Measurements from ENCODE around the gene LRRC25. TPM values are rescaled to one million over a fixed set of nuclear protein-coding genes. Genes with fewer than 3 reads are reported as not detected.

Gene LRRC25
- total RNA-seq, 1 experiment from 2014 or later, result 0.31 TPM

GRCh38 chr19:18386543-18387271 lies 10.7 kb downstream of the LRRC25 start:
- Mint-ChIP-seq H3K36me3 (peaks cover 11% of the 10 kb centered on the region), H3K27ac (no peak overlapping the region), H3K4me3 (peak overlapping the region; percentile 73), H3K9me3 (no peaks in the 10 kb centered on the region), H3K27me3 (ENCODE audit: low read depth) (peaks cover 32% of the 10 kb centered on the region), H3K4me1 (peaks cover 32% of the 10 kb centered on the region)
- ATAC-seq (no peak), DNase-seq (ENCODE audit: low spot score) (no peak)
- CTCF ChIA-PET, result interaction anchor here (0.7 to 4.5 kb wide), 13 partner anchors 10 to 420 kb away, joined by 3 to 94 read pairs (median 12); partner anchors contain the start of genes LRRC25 and SSBP4
- POLR2A ChIA-PET, result interaction anchor here (1.0 to 1.7 kb wide), 4 partner anchors 12 to 181 kb away, joined by 4 to 13 read pairs (median 5); partner anchors contain the start of gene JUND
- peak; percentile 49; the same call in 1 of the 2 replicates for TF ChIP-seq ZNF532 (CRISPR knock-in tag; IDR thresholded peaks at IDR 0.05; ENCODE audit: borderline replicate concordance)
- TF ChIP-seq ATF1 (CRISPR knock-in tag; IDR thresholded peaks at IDR 0.05), result no peak
- TF ChIP-seq MAX (CRISPR knock-in tag; IDR thresholded peaks at IDR 0.05), result peak; percentile 29; the same call in 1 of the 2 replicates
- TF ChIP-seq USF1 (CRISPR knock-in tag; IDR thresholded peaks at IDR 0.05), result peak; percentile 30; the same call in 1 of the 2 replicates

GRCh38 chr19:18385675-18386542 lies 11.5 kb downstream of the LRRC25 start, which contains the start of gene GDF15:
Gene GDF15, plus strand, starts transcription at chr19:18386158. Its CDS starts 32 bp downstream, at chr19:18386190.
- no peaks in the 10 kb centered on the region for H3K9me3 Mint-ChIP-seq
- H3K4me1 Mint-ChIP-seq, result peaks cover 32% of the 10 kb centered on the region
- TF ChIP-seq SP1 (CRISPR knock-in tag; conservative IDR thresholded peaks at IDR 0.05) (peak; percentile 53; the same call in 1 of the 2 replicates), USF1 (CRISPR knock-in tag; IDR thresholded peaks at IDR 0.05) (peak; percentile 12; the same call in 1 of the 2 replicates), CBFB (CRISPR knock-in tag; IDR thresholded peaks at IDR 0.05; ENCODE audit: low read depth) (no peak), ETV6 (CRISPR knock-in tag; IDR thresholded peaks at IDR 0.05) (peak; percentile 61; the same call in 1 of the 2 replicates), HMGA2 (CRISPR knock-in tag; IDR thresholded peaks at IDR 0.05) (no peak), CTCF (IDR thresholded peaks at IDR 0.05) (peak; percentile 78), MAX (CRISPR knock-in tag; IDR thresholded peaks at IDR 0.05) (peak; percentile 40; the same call in 1 of the 2 replicates), FOXK1 (CRISPR knock-in tag; IDR thresholded peaks at IDR 0.05) (peak; percentile 79), FOXP1 (CRISPR knock-in tag; IDR thresholded peaks at IDR 0.05; ENCODE audit: borderline replicate concordance) (0 out of 2 replicates have a peak, but pooled peaks have one; percentile 24), GABPB1 (CRISPR knock-in tag; IDR thresholded peaks at IDR 0.05) (peak; percentile 83), CREB1 (CRISPR knock-in tag; IDR thresholded peaks at IDR 0.05) (no peak), HMGXB4 (CRISPR knock-in tag; IDR thresholded peaks at IDR 0.05) (peak; percentile 96), FOXJ3 (CRISPR knock-in tag; IDR thresholded peaks at IDR 0.05; ENCODE audit: borderline replicate concordance) (no peak), MYBL2 (CRISPR knock-in tag; IDR thresholded peaks at IDR 0.05) (0 out of 2 replicates have a peak, but pooled peaks have one; percentile 28), ZNF317 (CRISPR knock-in tag; IDR thresholded peaks at IDR 0.05; ENCODE audit: borderline replicate concordance, low read depth) (0 out of 2 replicates have a peak, but pooled peaks have one; percentile 42), NR2C2 (CRISPR knock-in tag; IDR thresholded peaks at IDR 0.05) (no peak)
- peaks cover 32% of the 10 kb centered on the region for H3K27me3 Mint-ChIP-seq (ENCODE audit: low read depth)
- H3K4me3 Mint-ChIP-seq, result peak within 1 kb of the TSS; percentile 73
- peak; percentile 90 for DNase-seq (ENCODE audit: low spot score)
- CTCF ChIA-PET, result interaction anchor here (0.6 to 4.5 kb wide), 36 partner anchors 8 to 191 kb away, joined by 3 to 94 read pairs (median 4); partner anchors contain the start of genes LRRC25, LSM4, RAB3A and SSBP4
- H3K36me3 Mint-ChIP-seq, result peaks cover 11% of the 10 kb centered on the region
- peak; percentile 84 for ATAC-seq
- peak within 1 kb of the TSS; percentile 83 for H3K27ac Mint-ChIP-seq
- POLR2A ChIA-PET, result interaction anchor here (0.5 to 1.7 kb wide), 9 partner anchors 11 to 932 kb away, joined by 3 to 13 read pairs (median 4); partner anchors contain the start of gene JUND

Measured in WTC11 (cell line).